CD14-positive monocyte (primary cell): ENCODE data around the gene GNG4. TPM values are rescaled to one million over a fixed set of nuclear protein-coding genes. Genes with fewer than 3 reads are reported as not detected.

Experiments used
- DNase-seq, 3 donors: peaks; one replicate each; pipeline ENCODE4 v3.0.0-alpha.2; 2011 to 2022
- H2AFZ ChIP-seq: 2 replicates; pipeline ENCODE4 v1.6.0; 2012; ENCODE audit warnings: mild to moderate bottlenecking, low read depth, low read length, inconsistent platforms; ENCODE audit not compliant: insufficient read depth, poor library complexity, severe bottlenecking
- H3K27ac ChIP-seq, 2 donors: 1 replicate in 1 of 2; 2 replicates in 1 of 2; pipeline ENCODE4 v1.5.1; 2012 to 2013; ENCODE audit warnings: low read length in 2 of 2, control low read depth in 1 of 2, inconsistent platforms in 1 of 2, low read depth in 1 of 2, mild to moderate bottlenecking in 1 of 2
- H3K27me3 ChIP-seq, 2 donors: one replicate each; pipeline versions ENCODE4 v1.6.0 to v1.6.1; 2011 to 2013; ENCODE audit warnings: low read length in 2 of 2; ENCODE audit not compliant: control insufficient read depth in 2 of 2, insufficient read depth in 2 of 2
- H3K36me3 ChIP-seq, 2 donors: replicated peaks in 1 of 2; 1 replicate in 1 of 2; 2 replicates in 1 of 2; pipeline versions ENCODE4 v1.5.1 to v1.6.1; 2012 to 2013; ENCODE audit warnings: low read length in 2 of 2, control low read depth in 1 of 2, inconsistent platforms in 1 of 2, mild to moderate bottlenecking in 1 of 2; ENCODE audit not compliant: insufficient read depth in 2 of 2, control insufficient read depth in 1 of 2
- H3K4me1 ChIP-seq, 2 donors: 1 replicate in 1 of 2; 2 replicates in 1 of 2; pipeline versions ENCODE4 v1.5.1 to v1.6.1; 2012 to 2013; ENCODE audit warnings: low read length in 2 of 2, control low read depth in 1 of 2, inconsistent platforms in 1 of 2, mild to moderate bottlenecking in 1 of 2, moderate library complexity in 1 of 2; ENCODE audit not compliant: insufficient read depth in 2 of 2, control insufficient read depth in 1 of 2
- H3K4me2 ChIP-seq: replicated peaks from 2 replicates; pipeline ENCODE3; 2012; ENCODE audit warnings: low read length, moderate library complexity, mild to moderate bottlenecking; ENCODE audit not compliant: poor library complexity, severe bottlenecking; ENCODE audit errors: extremely low read depth
- H3K4me3 ChIP-seq, 3 experiments: fragments of 200-600 bp in 1 of 3; sonication (generic) in 1 of 3; replicated peaks in 1 of 3; 1 replicate in 2 of 3; 2 replicates in 1 of 3; pipeline ENCODE4 v1.5.1; 2011 to 2013; ENCODE audit warnings: low read length in 3 of 3, mild to moderate bottlenecking in 3 of 3, control low read depth in 2 of 3, low read depth in 2 of 3, inconsistent platforms in 1 of 3, moderate library complexity in 1 of 3
- H3K79me2 ChIP-seq: 2 replicates; pipeline ENCODE4 v1.6.0; 2012; ENCODE audit warnings: mild to moderate bottlenecking, control low read depth, inconsistent platforms, low read length, moderate library complexity; ENCODE audit not compliant: insufficient read depth
- H3K9ac ChIP-seq: 2 replicates; pipeline ENCODE4 v1.6.0; 2017; ENCODE audit warnings: low read length, mild to moderate bottlenecking; ENCODE audit not compliant: insufficient read depth, poor library complexity, severe bottlenecking
- H3K9me3 ChIP-seq, 2 donors: replicated peaks in 1 of 2; 1 replicate in 1 of 2; 2 replicates in 1 of 2; pipeline versions ENCODE4 v1.5.1 to v1.6.1; 2012 to 2013; ENCODE audit warnings: low read length in 2 of 2, control low read depth in 1 of 2; ENCODE audit not compliant: control insufficient read depth in 1 of 2, insufficient read depth in 1 of 2
- H4K20me1 ChIP-seq: 2 replicates; pipeline ENCODE4 v1.6.0; 2012; ENCODE audit warnings: mild to moderate bottlenecking, low read length, control low read depth, moderate library complexity; ENCODE audit not compliant: insufficient read depth
- H3K27ac Mint-ChIP-seq, 7 donors: one replicate each; pipeline ENCODE4 v1.8.0; 2020; ENCODE audit warnings: mild to moderate bottlenecking in 7 of 7, mixed read lengths in 7 of 7, moderate library complexity in 6 of 7, inconsistent platforms in 2 of 7
- H3K27me3 Mint-ChIP-seq, 3 donors: one replicate each; pipeline ENCODE4 v1.8.0; 2021 to 2022; ENCODE audit warnings: low read depth in 3 of 3, mild to moderate bottlenecking in 3 of 3, mixed read lengths in 3 of 3, moderate library complexity in 3 of 3, inconsistent platforms in 1 of 3
- H3K36me3 Mint-ChIP-seq, 2 donors: one replicate each; pipeline ENCODE4 v1.8.0; 2020; ENCODE audit warnings: mixed read lengths in 2 of 2, inconsistent platforms in 1 of 2, mild to moderate bottlenecking in 1 of 2
- H3K4me1 Mint-ChIP-seq: one replicate; pipeline ENCODE4 v1.8.0; 2020; ENCODE audit warnings: mild to moderate bottlenecking, mixed read lengths
- H3K4me3 Mint-ChIP-seq, 2 donors: one replicate each; pipeline ENCODE4 v1.8.0; 2020; ENCODE audit warnings: mild to moderate bottlenecking in 2 of 2, mixed read lengths in 2 of 2, moderate library complexity in 1 of 2
- H3K9me3 Mint-ChIP-seq, 7 donors: one replicate each; pipeline ENCODE4 v1.8.0; 2020 to 2022; ENCODE audit warnings: mixed read lengths in 7 of 7, mild to moderate bottlenecking in 6 of 7, moderate library complexity in 6 of 7, inconsistent platforms in 2 of 7
- WGBS: methylation state at CpG from one replicate; pipeline ENCODE4 v1.1.5; 2013; ENCODE audit warnings: missing lambda C conversion rate; ENCODE audit not compliant: insufficient coverage; 5-methylcytosine and 5-hydroxymethylcytosine counted together
- intact Hi-C, 2 donors: fragments of 100-400 bp; cut with micrococcal nuclease; formaldehyde crosslinking; loops; one replicate each; pipeline versions ENCODE4 v1.15.0 to v1.15.1; 2023
- polyA plus RNA-seq, 3 donors: library from polyadenylated mRNA; depleted of rRNA in 1 of 3; unstranded in 2 of 3; stranded (reverse) in 1 of 3; fragments of 300-500 nt in 2 of 3; fragments of >200 nt in 1 of 3; fragmentation: Illumina TruSeq in 2 of 3; gene quantifications; 1 replicate in 2 of 3; 2 replicates in 1 of 3; pipeline ENCODE4 v1.2.3, GENCODE V29; 2012 to 2021
- TF ChIP-seq, protein P1 (sequence below): fragments of 200-600 bp; IDR thresholded peaks from one replicate; pipeline ENCODE4 v1.8.0; 2022; ENCODE audit warnings: antibody characterized with exemption, mild to moderate bottlenecking

Gene GNG4
- polyA plus RNA-seq, 3 donors = not detected

DNA sequence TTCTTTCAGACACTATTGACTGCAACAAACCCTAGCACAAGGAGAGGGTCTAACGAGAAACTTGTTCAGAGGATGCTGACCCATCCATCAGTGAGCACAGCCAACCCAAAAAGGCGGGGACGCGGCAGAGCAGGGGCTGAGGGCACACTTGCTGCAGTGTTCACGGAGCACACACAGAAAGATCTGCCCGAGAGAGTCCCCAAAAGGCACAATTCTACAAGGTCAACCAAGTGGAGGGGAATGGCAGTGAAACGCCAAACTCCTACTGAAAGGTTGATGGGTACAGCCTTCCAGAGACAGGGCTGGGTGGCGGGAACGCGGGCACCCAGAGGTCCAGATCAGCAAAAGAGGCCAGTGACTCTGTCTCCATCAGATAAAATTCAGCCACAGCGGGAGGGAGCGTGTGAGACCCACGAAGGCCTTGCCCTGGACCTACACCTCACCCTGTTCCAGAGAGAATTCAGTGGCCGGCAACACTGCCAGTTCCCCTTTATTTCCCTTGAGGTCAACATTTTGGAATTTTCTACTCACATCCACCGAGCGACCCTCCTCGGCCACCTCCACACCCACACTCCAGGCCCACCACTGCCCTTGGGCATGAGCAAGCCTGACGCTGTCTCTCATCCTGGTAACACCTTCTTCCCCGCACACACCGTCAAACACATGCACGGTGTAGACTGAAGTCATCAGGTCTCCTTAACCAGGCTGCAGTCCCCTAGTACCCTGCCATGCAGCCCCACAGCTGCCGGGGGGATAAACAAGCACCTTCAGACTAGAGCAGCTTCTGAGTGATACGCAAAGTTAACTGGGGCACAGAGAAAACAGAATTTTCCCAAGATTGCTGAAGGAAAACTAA is 5.5 kb downstream of the GNG4 start:
- no peaks in the 10 kb centered on the region for H3K36me3 ChIP-seq
- 96% methylated on average over 23 of the region's 23 CpGs for WGBS
- intact Hi-C loops = no loop called here
- peaks cover 0 to 13% (median 10%) of the 10 kb centered on the region in 7 donors for H3K9me3 Mint-ChIP-seq
- H3K4me3 ChIP-seq = no peak overlapping the region
- peaks cover 0 to 21% of the 10 kb centered on the region in 2 donors for H3K9me3 ChIP-seq
- no peaks in the 10 kb centered on the region for H3K79me2 ChIP-seq
- H3K36me3 Mint-ChIP-seq = peaks cover 4 to 7% of the 10 kb centered on the region in 2 donors
- no peak overlapping the region for H3K9ac ChIP-seq
- H3K4me2 ChIP-seq = no peak overlapping the region
- H2AFZ ChIP-seq = no peak overlapping the region
- no peaks in the 10 kb centered on the region for H4K20me1 ChIP-seq
- no peak overlapping the region for H3K27ac ChIP-seq
- H3K4me1 ChIP-seq = peaks cover 18 to 20% of the 10 kb centered on the region in 2 donors
- H3K27me3 ChIP-seq = peaks cover 21 to 66% of the 10 kb centered on the region in 2 donors
- H3K4me3 Mint-ChIP-seq = no peak overlapping the region
- peaks cover 55 to 77% (median 65%) of the 10 kb centered on the region in 3 donors for H3K27me3 Mint-ChIP-seq
- no peak for DNase-seq
- no peak overlapping the region for H3K27ac Mint-ChIP-seq
- H3K4me1 Mint-ChIP-seq = peaks cover 27% of the 10 kb centered on the region
- TF ChIP-seq, protein P1, sequence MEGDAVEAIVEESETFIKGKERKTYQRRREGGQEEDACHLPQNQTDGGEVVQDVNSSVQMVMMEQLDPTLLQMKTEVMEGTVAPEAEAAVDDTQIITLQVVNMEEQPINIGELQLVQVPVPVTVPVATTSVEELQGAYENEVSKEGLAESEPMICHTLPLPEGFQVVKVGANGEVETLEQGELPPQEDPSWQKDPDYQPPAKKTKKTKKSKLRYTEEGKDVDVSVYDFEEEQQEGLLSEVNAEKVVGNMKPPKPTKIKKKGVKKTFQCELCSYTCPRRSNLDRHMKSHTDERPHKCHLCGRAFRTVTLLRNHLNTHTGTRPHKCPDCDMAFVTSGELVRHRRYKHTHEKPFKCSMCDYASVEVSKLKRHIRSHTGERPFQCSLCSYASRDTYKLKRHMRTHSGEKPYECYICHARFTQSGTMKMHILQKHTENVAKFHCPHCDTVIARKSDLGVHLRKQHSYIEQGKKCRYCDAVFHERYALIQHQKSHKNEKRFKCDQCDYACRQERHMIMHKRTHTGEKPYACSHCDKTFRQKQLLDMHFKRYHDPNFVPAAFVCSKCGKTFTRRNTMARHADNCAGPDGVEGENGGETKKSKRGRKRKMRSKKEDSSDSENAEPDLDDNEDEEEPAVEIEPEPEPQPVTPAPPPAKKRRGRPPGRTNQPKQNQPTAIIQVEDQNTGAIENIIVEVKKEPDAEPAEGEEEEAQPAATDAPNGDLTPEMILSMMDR = no peak

DNA sequence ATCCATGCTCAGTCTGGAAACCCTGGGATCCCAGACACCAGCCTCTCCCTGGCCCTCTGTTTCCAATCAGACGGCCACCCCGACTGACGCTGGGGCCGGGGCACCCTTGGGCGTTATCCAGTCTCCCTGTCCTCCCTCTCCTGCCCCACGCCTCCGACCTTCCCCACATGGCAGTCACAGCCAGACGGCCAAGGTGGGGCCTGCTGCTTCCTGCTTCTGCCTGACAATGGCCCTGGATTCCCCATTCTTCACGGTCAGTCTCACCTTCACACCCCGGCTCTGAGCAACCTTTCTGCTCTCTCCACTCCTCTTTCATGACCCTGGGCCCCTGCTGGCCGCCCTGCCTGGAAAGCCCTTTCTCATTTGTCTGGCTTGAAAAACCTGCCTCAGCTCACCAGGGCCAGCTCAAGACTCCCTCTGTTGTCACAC is 6.6 kb downstream of the GNG4 start:
- intact Hi-C loops = no loop called here
- H3K79me2 ChIP-seq = no peaks in the 10 kb centered on the region
- H3K9ac ChIP-seq = no peak overlapping the region
- peaks cover 0 to 7% (median 2%) of the 10 kb centered on the region in 7 donors for H3K9me3 Mint-ChIP-seq
- H3K27ac ChIP-seq = no peak overlapping the region
- H3K27me3 Mint-ChIP-seq = peaks cover 44 to 66% (median 54%) of the 10 kb centered on the region in 3 donors
- no peak overlapping the region for H3K4me3 ChIP-seq
- H2AFZ ChIP-seq = no peak overlapping the region
- H3K9me3 ChIP-seq = peaks cover 0 to 13% of the 10 kb centered on the region in 2 donors
- peaks cover 10 to 11% of the 10 kb centered on the region in 2 donors for H3K4me1 ChIP-seq
- DNase-seq = no peak
- peaks cover 17% of the 10 kb centered on the region for H3K4me1 Mint-ChIP-seq
- 48% methylated on average over 11 of the region's 11 CpGs for WGBS
- H3K27me3 ChIP-seq = peaks cover 13 to 55% of the 10 kb centered on the region in 2 donors
- peak overlapping the region in 2 of 7 donors; percentile 59 to 67 for H3K27ac Mint-ChIP-seq
- H3K4me2 ChIP-seq = no peak overlapping the region
- H3K36me3 Mint-ChIP-seq = no peaks in the 10 kb centered on the region
- TF ChIP-seq, protein P1 = no peak
- no peaks in the 10 kb centered on the region for H4K20me1 ChIP-seq
- H3K36me3 ChIP-seq = no peaks in the 10 kb centered on the region
- peak overlapping the region; percentile 73 to 90 for H3K4me3 Mint-ChIP-seq
